SH-SY5Y (cell line): Measurements from ENCODE around the gene ASIC3.

Source experiments
- GATA2 ChIP-seq: IDR thresholded peaks from 2 replicates; pipeline ENCODE4 v1.6.1; 2011; ENCODE audit warnings: mild to moderate bottlenecking, low read depth, low read length
- GATA3 ChIP-seq: IDR thresholded peaks from 2 replicates; pipeline ENCODE4 v1.6.1; 2011; ENCODE audit warnings: low read depth, mild to moderate bottlenecking, low read length, moderate library complexity

DNA sequence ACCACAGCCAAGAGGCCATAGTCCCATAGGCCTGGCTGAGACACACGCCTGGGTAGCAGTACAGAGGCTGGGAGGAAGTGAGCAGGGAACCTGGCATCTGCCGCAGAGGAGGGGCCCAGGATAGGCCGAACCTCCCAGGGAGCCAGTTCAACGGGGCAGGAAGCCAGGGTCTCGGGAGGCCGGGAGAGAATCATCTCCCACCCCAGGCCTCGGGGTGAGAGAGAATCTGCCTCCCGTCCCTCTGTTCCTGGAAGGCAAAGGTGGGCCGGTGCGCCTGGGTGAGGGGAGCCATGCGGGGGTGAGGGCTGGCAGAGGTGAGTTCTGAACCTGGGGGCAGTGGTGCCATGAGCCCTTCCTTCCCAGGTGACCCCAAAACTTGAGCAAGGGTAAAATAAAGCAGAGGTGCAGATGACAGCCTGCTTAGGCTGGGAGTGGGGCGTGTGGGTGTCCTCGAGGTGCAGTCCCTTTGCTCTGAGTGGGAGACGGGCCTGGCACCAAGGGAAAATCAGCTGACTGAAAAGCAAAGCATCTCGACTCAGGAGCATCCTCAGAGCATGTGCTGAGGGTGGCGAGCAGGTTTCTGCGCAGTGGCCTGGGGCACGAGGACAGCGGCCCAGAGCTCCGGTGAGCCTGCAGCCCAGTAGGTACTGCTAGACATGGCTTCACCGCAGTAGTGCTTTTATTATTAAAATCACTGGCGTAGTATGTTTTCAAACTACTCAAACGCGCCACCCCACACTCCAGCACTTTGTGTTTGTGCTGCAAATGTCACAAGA lies 53.5 kb downstream of the ASIC3 start:
- TF ChIP-seq GATA2 (no peak), GATA3 (no peak)
